Coronary artery (tissue), 2 donors: ENCODE results near the gene JARID2.

Experiments used
- DNase-seq: peaks from one replicate; pipeline ENCODE4 v3.0.0-alpha.2; 2017; ENCODE audit warnings: low spot score
- H3K27ac ChIP-seq, 2 donors: fragments of 200-600 bp; sonication (generic); one replicate each; pipeline ENCODE4 v1.5.1; 2016 to 2019
- H3K4me3 ChIP-seq: fragments of 200-600 bp; sonication (generic); 2 replicates; pipeline ENCODE4 v1.5.1; 2016; ENCODE audit warnings: mild to moderate bottlenecking, moderate library complexity
- TF ChIP-seq, protein P1 (sequence below): fragments of 200-600 bp; sonication (generic); IDR thresholded peaks from one replicate; pipeline ENCODE4 v1.5.1; 2019; ENCODE audit warnings: antibody characterized with exemption

JARID2 gene

GRCh38 chr6:15398633-15399275, 152.9 kb downstream of the JARID2 start:
- TF ChIP-seq, protein P1, sequence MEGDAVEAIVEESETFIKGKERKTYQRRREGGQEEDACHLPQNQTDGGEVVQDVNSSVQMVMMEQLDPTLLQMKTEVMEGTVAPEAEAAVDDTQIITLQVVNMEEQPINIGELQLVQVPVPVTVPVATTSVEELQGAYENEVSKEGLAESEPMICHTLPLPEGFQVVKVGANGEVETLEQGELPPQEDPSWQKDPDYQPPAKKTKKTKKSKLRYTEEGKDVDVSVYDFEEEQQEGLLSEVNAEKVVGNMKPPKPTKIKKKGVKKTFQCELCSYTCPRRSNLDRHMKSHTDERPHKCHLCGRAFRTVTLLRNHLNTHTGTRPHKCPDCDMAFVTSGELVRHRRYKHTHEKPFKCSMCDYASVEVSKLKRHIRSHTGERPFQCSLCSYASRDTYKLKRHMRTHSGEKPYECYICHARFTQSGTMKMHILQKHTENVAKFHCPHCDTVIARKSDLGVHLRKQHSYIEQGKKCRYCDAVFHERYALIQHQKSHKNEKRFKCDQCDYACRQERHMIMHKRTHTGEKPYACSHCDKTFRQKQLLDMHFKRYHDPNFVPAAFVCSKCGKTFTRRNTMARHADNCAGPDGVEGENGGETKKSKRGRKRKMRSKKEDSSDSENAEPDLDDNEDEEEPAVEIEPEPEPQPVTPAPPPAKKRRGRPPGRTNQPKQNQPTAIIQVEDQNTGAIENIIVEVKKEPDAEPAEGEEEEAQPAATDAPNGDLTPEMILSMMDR, result no peak
- no peak for DNase-seq

DNA sequence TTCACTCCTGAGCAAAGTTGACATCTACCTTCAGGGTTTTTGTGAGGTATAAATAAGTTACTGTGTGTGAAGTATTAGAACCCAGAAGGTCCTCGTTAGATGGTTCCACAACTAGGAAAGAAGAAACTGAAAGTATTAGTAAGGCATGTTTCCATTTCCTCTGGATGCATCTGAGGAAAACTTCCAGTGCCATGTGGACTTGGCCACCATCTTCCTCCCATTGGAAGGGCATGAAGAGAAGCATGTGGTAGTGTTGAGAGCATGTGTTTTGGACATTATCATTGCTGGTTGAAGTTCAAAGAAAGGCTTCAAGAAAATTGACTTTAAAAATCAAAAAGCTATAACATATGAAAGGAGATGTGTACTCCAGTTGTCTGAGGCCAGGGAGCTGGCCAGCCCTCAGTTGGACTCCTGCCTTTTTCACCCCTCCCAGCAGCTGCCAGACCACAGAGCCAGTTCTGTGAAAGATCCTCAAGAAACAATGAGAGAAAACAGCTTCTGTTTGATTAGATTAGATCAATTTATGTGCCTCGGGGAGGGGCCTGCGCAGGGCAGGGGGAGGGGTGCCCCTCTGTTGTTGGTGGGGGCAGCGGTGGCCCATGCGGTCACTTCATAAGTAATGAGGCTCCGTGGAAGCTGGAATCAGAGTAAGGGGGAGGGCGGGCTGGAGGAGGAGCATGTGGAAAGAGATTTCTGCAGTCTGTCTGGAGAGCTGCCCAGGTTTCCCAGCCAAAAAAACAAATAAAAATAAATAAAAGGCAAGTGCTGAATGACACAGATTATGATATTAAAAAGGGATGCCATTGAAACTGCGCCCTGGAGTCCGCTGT, 154.0 kb downstream of the JARID2 start:
- TF ChIP-seq, protein P1, result no peak
- Histone ChIP-seq H3K4me3 (peak overlapping the region; percentile 64), H3K27ac (no peak overlapping the region)
- no peak for DNase-seq

More at GRCh38 chr6:15398633-15399275, 152.9 kb downstream of the JARID2 start:
- no peak overlapping the region for H3K27ac ChIP-seq
- H3K4me3 ChIP-seq, result no peak overlapping the region

GRCh38 chr6:15400572-15401004, 154.7 kb downstream of the JARID2 start:
- Histone ChIP-seq H3K27ac (no peak overlapping the region), H3K4me3 (peak overlapping the region; percentile 64)
- DNase-seq, result no peak
- TF ChIP-seq, protein P1, result no peak

DNA sequence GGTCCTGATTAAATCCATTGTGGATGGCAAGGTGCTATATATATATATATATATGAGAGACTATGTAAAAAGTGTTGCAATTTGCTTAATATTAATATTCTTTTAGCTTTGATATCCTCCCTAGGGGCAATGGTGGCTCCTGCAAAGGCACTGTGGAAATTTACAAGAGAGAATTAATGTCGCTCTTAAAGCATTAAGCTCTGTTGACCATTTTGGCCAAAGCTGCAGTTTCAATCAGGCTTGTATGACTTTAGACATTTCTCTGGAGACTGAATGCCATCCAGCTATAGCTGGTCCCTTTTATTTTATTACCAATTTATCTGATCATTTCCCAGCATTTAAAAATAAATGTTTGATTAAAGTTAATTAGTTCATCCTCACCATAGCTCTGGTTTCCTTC, 155.3 kb downstream of the JARID2 start:
- DNase-seq, result no peak
- H3K4me3 ChIP-seq, result no peak overlapping the region
- no peak overlapping the region for H3K27ac ChIP-seq
- TF ChIP-seq, protein P1, result no peak

DNA sequence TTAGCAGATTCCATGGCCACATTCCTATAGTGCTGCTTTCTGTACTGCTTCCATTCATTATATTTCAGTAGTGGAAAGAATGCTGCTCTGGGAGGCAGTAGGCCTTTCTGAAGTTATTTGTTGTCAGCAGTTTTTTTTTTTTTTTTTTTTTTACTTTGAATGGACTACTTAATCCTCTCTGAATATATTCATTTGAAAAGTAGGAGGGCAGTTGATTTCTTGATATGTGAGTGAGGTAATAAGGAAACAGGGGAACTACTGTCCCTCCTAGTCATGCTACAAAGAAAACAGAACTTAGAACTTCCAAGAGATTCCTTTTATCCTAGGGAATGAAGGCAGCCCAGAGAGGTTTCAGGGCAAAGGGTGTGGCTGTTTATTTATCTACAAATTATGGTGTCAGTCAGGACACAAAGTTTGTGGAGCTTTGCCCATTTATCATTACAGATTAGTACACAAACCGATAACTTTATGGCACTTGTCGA, 155.9 kb downstream of the JARID2 start:
- Histone ChIP-seq H3K4me3 (no peak overlapping the region), H3K27ac (no peak overlapping the region)

DNA sequence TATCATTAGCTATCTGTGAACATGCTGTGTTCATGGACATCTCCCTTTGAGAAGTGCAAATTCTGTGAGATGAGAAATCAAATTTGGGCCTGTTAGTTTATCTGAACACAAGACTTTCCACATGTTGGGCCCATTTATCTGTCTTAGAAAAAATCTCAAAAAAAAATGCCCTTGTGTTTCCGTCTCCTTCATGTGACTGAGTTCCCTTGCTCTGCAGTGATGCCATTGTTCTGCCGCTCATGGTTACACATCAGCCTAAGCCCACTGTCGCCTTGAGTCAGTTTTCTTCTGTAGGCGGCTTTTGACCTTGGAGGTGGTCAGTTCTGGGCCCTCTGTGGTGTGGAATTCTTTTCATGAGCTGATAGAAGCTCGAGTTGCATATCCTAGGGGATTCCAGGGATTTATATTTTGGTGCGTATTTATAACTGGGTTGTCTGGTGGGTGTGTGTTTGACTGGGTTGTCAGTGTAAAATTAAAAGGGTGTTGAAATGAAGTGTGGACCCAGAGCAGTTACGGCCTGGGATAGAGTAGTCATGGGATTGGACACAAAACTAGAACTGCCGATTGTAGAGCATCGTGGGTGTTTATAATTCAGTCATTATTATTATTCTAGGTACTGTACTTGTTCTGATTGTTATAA, 156.7 kb downstream of the JARID2 start:
- Histone ChIP-seq H3K4me3 (no peak overlapping the region), H3K27ac (no peak overlapping the region)
- TF ChIP-seq, protein P1, result no peak
- DNase-seq, result no peak

More for the DNA sequence above, 155.9 kb downstream of the JARID2 start:
- no peak for DNase-seq
- TF ChIP-seq, protein P1, result no peak
